CD4-positive, alpha-beta T cell (primary cell): ENCODE data around the gene HADHA. TPM values are rescaled to one million over a fixed set of nuclear protein-coding genes. Genes with fewer than 3 reads are reported as not detected.

Experiments used
- ATAC-seq: fragments of 200-7000 bp; cut with Tn5 transposase; one replicate; pipeline ENCODE4 v1.10.0; 2022; ENCODE audit warnings: mild to moderate bottlenecking; ENCODE audit not compliant: poor library complexity
- CTCF ChIA-PET: fragments of 350-600 bp; sonication (Branson Sonifier 250); formaldehyde crosslinking; loops from one replicate; lab custom pipeline; 2021; ENCODE audit warnings: antibody characterized with exemption, inconsistent platforms; lab: Charles Lee
- POLR2A ChIA-PET: fragments of 350-600 bp; sonication (Branson Sonifier 250); formaldehyde crosslinking; loops from one replicate; lab custom pipeline; 2021; ENCODE audit warnings: antibody characterized with exemption, inconsistent platforms; lab: Charles Lee
- DNase-seq, 14 experiments: peaks; one replicate each; pipeline ENCODE4 v3.0.0-alpha.2; 2013 to 2020; ENCODE audit warnings: mixed read lengths in 2 of 14
- H3K27ac ChIP-seq, 2 donors: one replicate each; pipeline versions ENCODE4 v1.5.1 to v1.7.0; 2013; ENCODE audit warnings: low read length in 2 of 2, low read depth in 1 of 2, mild to moderate bottlenecking in 1 of 2
- H3K27me3 ChIP-seq, 2 experiments: 1 replicate in 1 of 2; 2 replicates in 1 of 2; pipeline versions ENCODE4 v1.6.1 to v1.7.0; 2013; ENCODE audit warnings: low read length in 2 of 2, control low read depth in 1 of 2, mild to moderate bottlenecking in 1 of 2, moderate library complexity in 1 of 2; ENCODE audit not compliant: insufficient read depth in 2 of 2, control insufficient read depth in 1 of 2
- H3K36me3 ChIP-seq: one replicate; pipeline ENCODE4 v1.6.1; 2013; ENCODE audit warnings: low read length, control low read depth; ENCODE audit not compliant: insufficient read depth
- H3K4me1 ChIP-seq: one replicate; pipeline ENCODE4 v1.6.1; 2013; ENCODE audit warnings: low read length, control low read depth; ENCODE audit not compliant: insufficient read depth
- H3K4me3 ChIP-seq: one replicate; pipeline ENCODE4 v1.5.1; 2013; ENCODE audit warnings: mild to moderate bottlenecking, low read length, moderate library complexity
- H3K9me3 ChIP-seq, 2 experiments: 1 replicate in 1 of 2; 2 replicates in 1 of 2; pipeline versions ENCODE4 v1.6.1 to v1.7.0; 2013; ENCODE audit warnings: low read length in 2 of 2, mild to moderate bottlenecking in 2 of 2, control low read depth in 1 of 2, moderate library complexity in 1 of 2; ENCODE audit not compliant: control insufficient read depth in 1 of 2, insufficient read depth in 1 of 2
- H3K27ac Mint-ChIP-seq: one replicate; pipeline ENCODE4 v1.8.0; 2020; ENCODE audit warnings: mixed read lengths
- H3K27me3 Mint-ChIP-seq: one replicate; pipeline ENCODE4 v1.8.0; 2021; ENCODE audit warnings: mixed read lengths
- H3K36me3 Mint-ChIP-seq: one replicate; pipeline ENCODE4 v1.8.0; 2021; ENCODE audit warnings: low read depth, mixed read lengths
- H3K4me1 Mint-ChIP-seq: one replicate; pipeline ENCODE4 v1.8.0; 2021; ENCODE audit warnings: low read depth, mixed read lengths
- H3K4me3 Mint-ChIP-seq: one replicate; pipeline ENCODE4 v1.8.0; 2020; ENCODE audit warnings: mild to moderate bottlenecking, mixed read lengths
- H3K9me3 Mint-ChIP-seq: one replicate; pipeline ENCODE4 v1.8.0; 2020; ENCODE audit warnings: mixed read lengths
- CTCF ChIP-seq: fragments of 200-600 bp; IDR thresholded peaks from one replicate; pipeline ENCODE4 v1.8.0; 2022; ENCODE audit warnings: antibody characterized with exemption, mild to moderate bottlenecking
- intact Hi-C, 2 experiments: fragments of 100-400 bp; cut with DNase I in 1 of 2; cut with micrococcal nuclease in 1 of 2; formaldehyde crosslinking; loops; one replicate each; pipeline versions ENCODE4 v1.15.1 to v1.9.0; 2023 to 2025; cut with DNase I, micrococcal nuclease
- total RNA-seq, 174 experiments: library from RNA in 2 of 174; stranded (reverse) in 2 of 174; gene quantifications; one replicate each; pipeline ENCODE4 v1.2.3 and lab custom pipeline; 2021 to 2026

HADHA gene
- total RNA-seq, 2 experiments from 2014 or later: 72.4 to 73.7 TPM

GRCh38 chr2:26246818-26247217 is 2.4 kb upstream of the HADHA start:
- Histone ChIP-seq H3K27ac (no peak overlapping the region), H3K36me3 (no peaks in the 10 kb centered on the region), H3K4me1 (peaks cover 32% of the 10 kb centered on the region), H3K27me3 (no peaks in the 10 kb centered on the region), H3K4me3 (no peak overlapping the region), H3K9me3 (no peaks in the 10 kb centered on the region)
- DNase-seq (peak in 7 of 14 experiments; percentile 6 to 54 (median 20)), ATAC-seq (no peak)
- Mint-ChIP-seq H3K27me3 (no peaks in the 10 kb centered on the region), H3K4me1 (peaks cover 65% of the 10 kb centered on the region), H3K36me3 (peaks cover 27% of the 10 kb centered on the region), H3K27ac (peak overlapping the region; percentile 23), H3K9me3 (no peaks in the 10 kb centered on the region), H3K4me3 (peak overlapping the region; percentile 44)
- ChIA-PET CTCF (interaction anchor here (1.8 kb wide), 1 partner anchor 62 kb away, joined by 6 read pairs; no protein-coding TSS in a partner anchor), POLR2A (interaction anchor here (1.1 kb wide), 1 partner anchor 99 kb away, joined by 3 read pairs; the partner anchor contains the start of gene SELENOI)
- intact Hi-C loops: loop anchor here in 1 of 2 experiments (5.0 kb wide), 1 partner anchor 575 kb away; the partner anchor contains the start of gene DTNB
- no peak for TF ChIP-seq CTCF

GRCh38 chr2:26245810-26246209 is 1.4 kb upstream of the HADHA start:
- Mint-ChIP-seq H3K4me3 (peak overlapping the region; percentile 100), H3K27ac (peak overlapping the region; percentile 97), H3K4me1 (peaks cover 69% of the 10 kb centered on the region), H3K36me3 (peaks cover 29% of the 10 kb centered on the region), H3K9me3 (no peaks in the 10 kb centered on the region), H3K27me3 (no peaks in the 10 kb centered on the region)
- intact Hi-C loops: loop anchor here (2.0 to 5.0 kb wide), 5 partner anchors 53 to 574 kb away; partner anchors contain the start of genes ADGRF3 (in 1 of the 2), DTNB (in 1 of the 2) and SELENOI (in 1 of the 2)
- no peaks in the 10 kb centered on the region for H3K36me3 ChIP-seq
- peak overlapping the region in 1 of 2 donors; percentile 95 for H3K27ac ChIP-seq
- peak overlapping the region; percentile 96 for H3K4me3 ChIP-seq
- POLR2A ChIA-PET: interaction anchor here (1.1 to 3.8 kb wide), 4 partner anchors 12 to 100 kb away, joined by 3 to 46 read pairs (median 29); partner anchors contain the start of genes ADGRF3 and SELENOI
- ATAC-seq: no peak
- no peak for TF ChIP-seq CTCF
- no peaks in the 10 kb centered on the region for H3K27me3 ChIP-seq
- CTCF ChIA-PET: interaction anchor here (1.2 kb wide), 1 partner anchor 61 kb away, joined by 4 read pairs; no protein-coding TSS in a partner anchor
- peak in 2 of 14 experiments; percentile 6 to 10 for DNase-seq
- H3K4me1 ChIP-seq: peaks cover 33% of the 10 kb centered on the region
- H3K9me3 ChIP-seq: no peaks in the 10 kb centered on the region

GRCh38 chr2:26245231-26245732 is 850 bp upstream of the HADHA start:
- Mint-ChIP-seq H3K9me3 (no peaks in the 10 kb centered on the region), H3K36me3 (peaks cover 34% of the 10 kb centered on the region), H3K4me1 (peaks cover 74% of the 10 kb centered on the region), H3K27me3 (no peaks in the 10 kb centered on the region), H3K4me3 (peak overlapping the region; percentile 100), H3K27ac (peak overlapping the region; percentile 97)
- Histone ChIP-seq H3K4me3 (peak overlapping the region; percentile 96), H3K27ac (peak overlapping the region; percentile 95 to 98), H3K4me1 (peaks cover 33% of the 10 kb centered on the region), H3K36me3 (no peaks in the 10 kb centered on the region), H3K9me3 (no peaks in the 10 kb centered on the region), H3K27me3 (no peaks in the 10 kb centered on the region)
- no peak for TF ChIP-seq CTCF
- ChIA-PET CTCF (interaction anchor here (1.0 to 1.2 kb wide), 2 partner anchors 27 to 61 kb away, joined by 4 read pairs; no protein-coding TSS in a partner anchor), POLR2A (interaction anchor here (1.1 to 3.8 kb wide), 4 partner anchors 13 to 101 kb away, joined by 3 to 46 read pairs (median 29); partner anchors contain the start of genes ADGRF3 and SELENOI)
- intact Hi-C loops: loop anchor here (2.0 to 5.0 kb wide), 5 partner anchors 54 to 573 kb away; partner anchors contain the start of genes ADGRF3 (in 1 of the 2), DTNB (in 1 of the 2) and SELENOI (in 1 of the 2)
- ATAC-seq: peak; percentile 53
- peak; percentile 18 to 77 (median 38) for DNase-seq
